Stimulated activated CD8-positive, alpha-beta memory T cell treated with anti-CD3 and anti-CD28 coated beads, Interleukin-4, amount 100 ng/mL, for 4 hours (primary cell): ENCODE data around the gene ARHGEF1.
A peak's percentile ranks its signal among the peaks of the same experiment; 100 is the strongest.
"Not testable (repeated sequence)": the region's sequence is repeated elsewhere in the genome, so short reads cannot be mapped to it uniquely, and the experiment has no call there.

ENCODE experiments used
- DNase-seq, 2 donors: peaks; one replicate each; pipeline ENCODE4 v3.0.0-alpha.2; 2020; ENCODE audit warnings: low read depth in 2 of 2, low spot score in 1 of 2

Gene ARHGEF1

GRCh38 chr19:41930322-41930722 lies 47.3 kb downstream of the ARHGEF1 start:
- no peak for DNase-seq

- DNase-seq = no peak
Measured at GRCh38 chr19:41930926-41931592, 48.1 kb downstream of the ARHGEF1 start.

GRCh38 chr19:41932259-41932719 lies 49.3 kb downstream of the ARHGEF1 start:
- no peak for DNase-seq

- no peak for DNase-seq
Measured at GRCh38 chr19:41932720-41933332, 49.8 kb downstream of the ARHGEF1 start.

GRCh38 chr19:41933693-41934426 lies 50.9 kb downstream of the ARHGEF1 start:
- no peak for DNase-seq

- peak; percentile 55 to 69 for DNase-seq
Measured at GRCh38 chr19:41934849-41935374, 51.9 kb downstream of the ARHGEF1 start.

- DNase-seq = no peak
Measured at GRCh38 chr19:41935760-41936415, 52.9 kb downstream of the ARHGEF1 start.

GRCh38 chr19:41936416-41936850 lies 53.4 kb downstream of the ARHGEF1 start:
- peak in 1 of 2 donors; percentile 51 for DNase-seq

- DNase-seq = no peak
Measured at GRCh38 chr19:41936961-41937360, 54.0 kb downstream of the ARHGEF1 start.

GRCh38 chr19:41937525-41938468 lies 54.8 kb downstream of the ARHGEF1 start:
- DNase-seq = no peak

- not testable (repeated sequence) for DNase-seq
Measured at GRCh38 chr19:41939209-41939608, 56.2 kb downstream of the ARHGEF1 start.

GRCh38 chr19:41939861-41940730 lies 57.1 kb downstream of the ARHGEF1 start:
- DNase-seq = peak in 1 of 2 donors; percentile 63

GRCh38 chr19:41940731-41941409 lies 57.9 kb downstream of the ARHGEF1 start:
- no peak for DNase-seq

GRCh38 chr19:41941410-41942202 lies 58.6 kb downstream of the ARHGEF1 start:
- no peak for DNase-seq

GRCh38 chr19:41944336-41944735 lies 61.4 kb downstream of the ARHGEF1 start:
- no peak for DNase-seq

GRCh38 chr19:41945135-41945766 lies 62.3 kb downstream of the ARHGEF1 start:
- DNase-seq = peak; percentile 80 to 88

- DNase-seq = no peak
Measured at GRCh38 chr19:41947091-41947490, 64.1 kb downstream of the ARHGEF1 start.
